ENCODE data around the gene TRPV4. TPM values are rescaled to one million over a fixed set of nuclear protein-coding genes. Genes with fewer than 3 reads are reported as not detected.
A peak's percentile ranks its signal among the peaks of the same experiment; 100 is the strongest.

TRPV4 gene
- total and polyA plus RNA-seq, 2 experiments from 2014 or later, result 2.3 to 4.7 TPM

DNA sequence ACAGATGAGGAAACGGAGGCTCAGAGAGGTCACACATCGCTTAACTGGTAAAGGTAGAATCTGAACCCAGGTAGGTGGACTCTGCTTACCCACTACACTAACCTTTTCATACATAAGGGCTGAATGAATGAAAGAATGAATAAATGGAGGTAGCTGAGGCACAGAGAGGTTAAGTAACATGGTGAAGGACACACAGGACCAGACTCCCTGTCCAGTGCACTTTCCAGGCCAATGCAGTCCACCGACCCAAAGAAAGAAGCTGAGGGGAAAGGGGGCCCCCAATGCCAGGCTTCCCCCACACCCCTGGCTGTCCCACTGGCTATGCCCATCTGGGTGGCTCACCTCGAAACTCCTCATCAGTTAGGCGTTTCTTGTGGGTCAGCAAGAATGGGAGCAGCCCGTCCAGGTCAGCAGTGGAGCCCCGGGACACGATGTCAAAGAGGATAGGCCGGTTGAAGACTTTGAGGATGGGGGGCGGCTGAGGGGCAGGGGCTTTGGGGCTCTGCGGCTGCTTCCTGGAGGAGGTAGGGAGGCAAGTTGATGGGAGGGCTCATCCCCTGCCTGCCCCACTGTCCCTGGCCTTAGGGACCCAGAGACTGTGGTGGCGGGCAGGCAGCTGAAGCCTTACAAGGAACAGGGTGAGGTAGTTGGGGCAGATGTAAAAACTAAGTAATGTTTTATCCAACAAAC, 25.1 kb downstream of the TRPV4 start:
- no peaks in the 10 kb centered on the region for H3K9me2 ChIP-seq (replicated peaks; ENCODE audit: insufficient read depth)
- no peak overlapping the region for H3K4me2 ChIP-seq
- 93% methylated on average over 12 of the region's 12 CpGs for WGBS (ENCODE audit: low lambda C conversion rate, missing lambda C conversion rate)
- no peaks in the 10 kb centered on the region for H4K20me1 ChIP-seq (ENCODE audit: insufficient read depth, poor library complexity, severe bottlenecking)
- H3K36me3 ChIP-seq (replicated peaks; ENCODE audit: insufficient read depth, low read depth), result no peaks in the 10 kb centered on the region
- no peak for DNase-seq (ENCODE audit: low spot score)
- TF ChIP-seq EZH2phosphoT487 (IDR thresholded peaks at IDR 0.05; ENCODE audit: low read depth, severe bottlenecking, unreplicated experiment) (no peak), EZH2 (IDR thresholded peaks at IDR 0.05; ENCODE audit: borderline replicate concordance) (no peak)
- TF ChIP-seq, protein P1, sequence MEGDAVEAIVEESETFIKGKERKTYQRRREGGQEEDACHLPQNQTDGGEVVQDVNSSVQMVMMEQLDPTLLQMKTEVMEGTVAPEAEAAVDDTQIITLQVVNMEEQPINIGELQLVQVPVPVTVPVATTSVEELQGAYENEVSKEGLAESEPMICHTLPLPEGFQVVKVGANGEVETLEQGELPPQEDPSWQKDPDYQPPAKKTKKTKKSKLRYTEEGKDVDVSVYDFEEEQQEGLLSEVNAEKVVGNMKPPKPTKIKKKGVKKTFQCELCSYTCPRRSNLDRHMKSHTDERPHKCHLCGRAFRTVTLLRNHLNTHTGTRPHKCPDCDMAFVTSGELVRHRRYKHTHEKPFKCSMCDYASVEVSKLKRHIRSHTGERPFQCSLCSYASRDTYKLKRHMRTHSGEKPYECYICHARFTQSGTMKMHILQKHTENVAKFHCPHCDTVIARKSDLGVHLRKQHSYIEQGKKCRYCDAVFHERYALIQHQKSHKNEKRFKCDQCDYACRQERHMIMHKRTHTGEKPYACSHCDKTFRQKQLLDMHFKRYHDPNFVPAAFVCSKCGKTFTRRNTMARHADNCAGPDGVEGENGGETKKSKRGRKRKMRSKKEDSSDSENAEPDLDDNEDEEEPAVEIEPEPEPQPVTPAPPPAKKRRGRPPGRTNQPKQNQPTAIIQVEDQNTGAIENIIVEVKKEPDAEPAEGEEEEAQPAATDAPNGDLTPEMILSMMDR (IDR thresholded peaks at IDR 0.05; ENCODE audit: poor library complexity), result no peak
- H2AFZ ChIP-seq, result no peak overlapping the region
- H3K9me3 ChIP-seq (ENCODE audit: low read depth), result no peaks in the 10 kb centered on the region
- H3K79me2 ChIP-seq, result no peaks in the 10 kb centered on the region
- H3K4me1 ChIP-seq (ENCODE audit: insufficient read depth), result no peaks in the 10 kb centered on the region
- no peak overlapping the region for H3K27ac ChIP-seq
- no peaks in the 10 kb centered on the region for H3K27me3 ChIP-seq
- no peak overlapping the region for H3K4me3 ChIP-seq

DNA sequence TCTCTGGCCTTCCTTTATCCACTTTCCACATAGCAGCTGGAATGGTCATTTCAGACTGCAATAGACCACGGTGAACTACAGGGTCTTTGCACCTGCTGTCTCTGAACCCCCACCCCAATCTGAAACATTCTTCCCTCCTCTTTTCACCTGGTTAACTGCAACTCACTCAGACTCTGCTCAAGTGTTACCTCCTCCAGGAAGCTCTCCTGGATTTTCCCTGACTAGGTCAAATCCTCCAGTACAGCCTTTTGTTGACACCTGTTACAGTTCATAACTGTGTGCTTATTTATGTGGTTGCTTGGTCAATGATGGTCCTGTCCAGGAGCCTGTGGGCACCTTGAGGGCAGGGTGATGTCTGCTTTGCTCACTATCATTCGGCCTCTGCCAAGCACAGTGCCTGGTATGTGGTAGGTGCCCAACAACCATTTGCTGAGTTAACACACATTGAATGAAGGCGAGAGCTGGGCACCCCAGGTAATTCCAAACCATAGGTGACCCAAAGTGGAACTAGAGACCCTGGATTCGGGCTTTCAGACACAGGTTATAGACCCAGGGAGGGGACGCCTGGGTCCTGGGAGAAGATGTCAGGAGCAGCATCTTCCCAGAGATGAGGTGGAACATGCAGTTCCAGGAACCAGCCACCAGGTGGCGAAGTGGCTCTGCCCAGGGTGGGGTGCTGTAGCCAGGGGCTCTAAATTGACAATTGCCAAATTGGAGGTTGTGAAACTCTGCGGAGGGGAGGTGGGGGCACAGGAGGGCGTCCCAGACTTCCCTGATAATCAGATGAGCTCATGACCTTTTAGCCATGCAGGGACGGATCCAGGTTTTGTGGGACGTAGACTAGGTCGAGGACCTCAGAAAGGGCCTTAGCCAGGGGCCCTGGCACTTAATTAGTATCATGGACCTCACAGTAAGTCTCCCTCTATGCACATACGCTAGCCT, 28.1 kb downstream of the TRPV4 start:
- H3K9me3 ChIP-seq (ENCODE audit: low read depth), result no peaks in the 10 kb centered on the region
- 59% methylated on average over 9 of the region's 12 CpGs for WGBS (ENCODE audit: low lambda C conversion rate, missing lambda C conversion rate)
- no peak overlapping the region for H3K27ac ChIP-seq
- H3K4me1 ChIP-seq (ENCODE audit: insufficient read depth), result no peaks in the 10 kb centered on the region
- DNase-seq (ENCODE audit: low spot score), result peak; percentile 63
- no peaks in the 10 kb centered on the region for H3K36me3 ChIP-seq (replicated peaks; ENCODE audit: insufficient read depth, low read depth)
- TF ChIP-seq EZH2phosphoT487 (IDR thresholded peaks at IDR 0.05; ENCODE audit: low read depth, severe bottlenecking, unreplicated experiment) (no peak), EZH2 (IDR thresholded peaks at IDR 0.05; ENCODE audit: borderline replicate concordance) (no peak)
- TF ChIP-seq, protein P1 (IDR thresholded peaks at IDR 0.05; ENCODE audit: poor library complexity), result peak; percentile 86
- H3K27me3 ChIP-seq, result no peaks in the 10 kb centered on the region
- H3K4me2 ChIP-seq, result no peak overlapping the region
- H4K20me1 ChIP-seq (ENCODE audit: insufficient read depth, poor library complexity, severe bottlenecking), result no peaks in the 10 kb centered on the region
- H3K79me2 ChIP-seq, result no peaks in the 10 kb centered on the region
- no peak overlapping the region for H3K4me3 ChIP-seq
- H2AFZ ChIP-seq, result no peak overlapping the region
- H3K9me2 ChIP-seq (replicated peaks; ENCODE audit: insufficient read depth), result no peaks in the 10 kb centered on the region

DNA sequence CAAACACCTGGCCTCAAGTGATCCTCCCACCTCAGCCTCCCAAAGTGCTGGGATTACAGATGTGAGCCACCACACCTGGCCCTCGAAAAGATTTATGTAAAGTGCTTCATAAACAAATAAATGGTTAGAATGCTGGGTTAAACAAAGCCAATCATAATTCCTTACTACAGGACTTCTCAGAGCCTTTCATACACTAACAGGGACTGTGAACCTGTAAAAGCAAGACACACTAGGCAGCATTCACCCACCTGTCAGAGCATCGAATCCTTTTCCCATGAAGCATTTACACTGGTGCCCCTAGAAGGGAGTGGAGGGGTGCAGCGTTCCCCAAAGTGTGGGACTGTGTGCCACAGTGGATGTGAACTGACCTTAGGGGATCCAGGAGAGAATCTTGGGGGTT, 29.5 kb downstream of the TRPV4 start:
- H3K27me3 ChIP-seq, result no peaks in the 10 kb centered on the region
- no peak overlapping the region for H3K27ac ChIP-seq
- H3K9me3 ChIP-seq (ENCODE audit: low read depth), result no peaks in the 10 kb centered on the region
- H3K9me2 ChIP-seq (replicated peaks; ENCODE audit: insufficient read depth), result no peaks in the 10 kb centered on the region
- H3K4me1 ChIP-seq (ENCODE audit: insufficient read depth), result no peaks in the 10 kb centered on the region
- H3K79me2 ChIP-seq, result no peaks in the 10 kb centered on the region
- H4K20me1 ChIP-seq (ENCODE audit: insufficient read depth, poor library complexity, severe bottlenecking), result no peaks in the 10 kb centered on the region
- no peak overlapping the region for H2AFZ ChIP-seq
- DNase-seq (ENCODE audit: low spot score), result no peak
- TF ChIP-seq, protein P1 (IDR thresholded peaks at IDR 0.05; ENCODE audit: poor library complexity), result no peak
- TF ChIP-seq EZH2phosphoT487 (IDR thresholded peaks at IDR 0.05; ENCODE audit: low read depth, severe bottlenecking, unreplicated experiment) (no peak), EZH2 (IDR thresholded peaks at IDR 0.05; ENCODE audit: borderline replicate concordance) (no peak)
- no peak overlapping the region for H3K4me3 ChIP-seq
- WGBS (ENCODE audit: low lambda C conversion rate, missing lambda C conversion rate), result 87% methylated on average over 3 of the region's 3 CpGs
- no peaks in the 10 kb centered on the region for H3K36me3 ChIP-seq (replicated peaks; ENCODE audit: insufficient read depth, low read depth)
- no peak overlapping the region for H3K4me2 ChIP-seq

All from hepatocyte (in vitro differentiated cells).